ENCODE data around the gene PROX1. TPM values are rescaled to one million over a fixed set of nuclear protein-coding genes. Genes with fewer than 3 reads are reported as not detected.

PROX1 gene, protein sequence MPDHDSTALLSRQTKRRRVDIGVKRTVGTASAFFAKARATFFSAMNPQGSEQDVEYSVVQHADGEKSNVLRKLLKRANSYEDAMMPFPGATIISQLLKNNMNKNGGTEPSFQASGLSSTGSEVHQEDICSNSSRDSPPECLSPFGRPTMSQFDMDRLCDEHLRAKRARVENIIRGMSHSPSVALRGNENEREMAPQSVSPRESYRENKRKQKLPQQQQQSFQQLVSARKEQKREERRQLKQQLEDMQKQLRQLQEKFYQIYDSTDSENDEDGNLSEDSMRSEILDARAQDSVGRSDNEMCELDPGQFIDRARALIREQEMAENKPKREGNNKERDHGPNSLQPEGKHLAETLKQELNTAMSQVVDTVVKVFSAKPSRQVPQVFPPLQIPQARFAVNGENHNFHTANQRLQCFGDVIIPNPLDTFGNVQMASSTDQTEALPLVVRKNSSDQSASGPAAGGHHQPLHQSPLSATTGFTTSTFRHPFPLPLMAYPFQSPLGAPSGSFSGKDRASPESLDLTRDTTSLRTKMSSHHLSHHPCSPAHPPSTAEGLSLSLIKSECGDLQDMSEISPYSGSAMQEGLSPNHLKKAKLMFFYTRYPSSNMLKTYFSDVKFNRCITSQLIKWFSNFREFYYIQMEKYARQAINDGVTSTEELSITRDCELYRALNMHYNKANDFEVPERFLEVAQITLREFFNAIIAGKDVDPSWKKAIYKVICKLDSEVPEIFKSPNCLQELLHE
- 63.2 and 73.9 TPM in 2 replicates for total RNA-seq
- long read RNA-seq, full-length matches to known transcripts = 5 of 32 reads
- long read RNA-seq, partial matches to known transcripts = 4 of 32 reads
- long read RNA-seq, other reads (novel, unspliced or antisense) = 23 of 32 reads

DNA sequence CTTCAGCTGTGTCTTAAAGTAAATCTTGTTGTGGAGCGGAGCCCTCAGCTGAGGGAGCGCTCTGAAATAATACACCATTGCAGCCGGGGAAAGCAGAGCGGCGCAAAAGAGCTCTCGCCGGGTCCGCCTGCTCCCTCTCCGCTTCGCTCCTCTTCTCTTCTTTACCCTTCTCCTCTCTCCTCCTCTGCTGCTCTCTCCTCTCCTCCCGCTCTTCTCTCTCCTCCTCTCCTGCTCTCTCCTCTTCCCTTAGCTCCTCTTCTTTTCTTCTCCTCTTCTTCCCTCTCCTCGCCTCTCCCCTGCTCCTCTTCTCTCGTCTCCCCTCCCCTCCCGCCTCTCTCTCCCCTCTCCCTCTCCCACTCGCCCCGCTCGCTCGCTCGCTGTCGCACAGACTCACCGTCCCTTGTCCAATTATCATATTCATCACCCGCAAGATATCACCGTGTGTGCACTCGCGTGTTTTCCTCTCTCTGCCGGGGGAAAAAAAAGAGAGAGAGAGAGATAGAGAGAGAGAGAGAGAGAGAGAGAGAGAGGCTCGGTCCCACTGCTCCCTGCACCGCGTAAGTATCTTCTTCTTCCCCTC lies at the start of gene PROX1:
Gene PROX1 (plus strand): TSS at position 47 of the 580 bp plus-strand sequence. CDS start 8,563 bp downstream, outside the sequence.
- H3K27ac Mint-ChIP-seq = peak within 1 kb of the TSS; percentile 97
- H3K36me3 Mint-ChIP-seq (ENCODE audit: insufficient read depth) = no peaks in the 10 kb centered on the region
- DNase-seq (ENCODE audit: low spot score, unreplicated experiment) = no peak
- H3K4me3 Mint-ChIP-seq (ENCODE audit: low read depth) = peak within 1 kb of the TSS; percentile 98
- TF ChIP-seq, protein P1, sequence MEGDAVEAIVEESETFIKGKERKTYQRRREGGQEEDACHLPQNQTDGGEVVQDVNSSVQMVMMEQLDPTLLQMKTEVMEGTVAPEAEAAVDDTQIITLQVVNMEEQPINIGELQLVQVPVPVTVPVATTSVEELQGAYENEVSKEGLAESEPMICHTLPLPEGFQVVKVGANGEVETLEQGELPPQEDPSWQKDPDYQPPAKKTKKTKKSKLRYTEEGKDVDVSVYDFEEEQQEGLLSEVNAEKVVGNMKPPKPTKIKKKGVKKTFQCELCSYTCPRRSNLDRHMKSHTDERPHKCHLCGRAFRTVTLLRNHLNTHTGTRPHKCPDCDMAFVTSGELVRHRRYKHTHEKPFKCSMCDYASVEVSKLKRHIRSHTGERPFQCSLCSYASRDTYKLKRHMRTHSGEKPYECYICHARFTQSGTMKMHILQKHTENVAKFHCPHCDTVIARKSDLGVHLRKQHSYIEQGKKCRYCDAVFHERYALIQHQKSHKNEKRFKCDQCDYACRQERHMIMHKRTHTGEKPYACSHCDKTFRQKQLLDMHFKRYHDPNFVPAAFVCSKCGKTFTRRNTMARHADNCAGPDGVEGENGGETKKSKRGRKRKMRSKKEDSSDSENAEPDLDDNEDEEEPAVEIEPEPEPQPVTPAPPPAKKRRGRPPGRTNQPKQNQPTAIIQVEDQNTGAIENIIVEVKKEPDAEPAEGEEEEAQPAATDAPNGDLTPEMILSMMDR (IDR thresholded peaks at IDR 0.05; ENCODE audit: unreplicated experiment) = peak; percentile 14
- peaks cover 62% of the 10 kb centered on the region for H3K4me1 Mint-ChIP-seq (ENCODE audit: low read depth)
- H3K9me3 Mint-ChIP-seq (ENCODE audit: low read depth) = no peaks in the 10 kb centered on the region
- H3K27me3 Mint-ChIP-seq = peaks cover 26% of the 10 kb centered on the region

DNA sequence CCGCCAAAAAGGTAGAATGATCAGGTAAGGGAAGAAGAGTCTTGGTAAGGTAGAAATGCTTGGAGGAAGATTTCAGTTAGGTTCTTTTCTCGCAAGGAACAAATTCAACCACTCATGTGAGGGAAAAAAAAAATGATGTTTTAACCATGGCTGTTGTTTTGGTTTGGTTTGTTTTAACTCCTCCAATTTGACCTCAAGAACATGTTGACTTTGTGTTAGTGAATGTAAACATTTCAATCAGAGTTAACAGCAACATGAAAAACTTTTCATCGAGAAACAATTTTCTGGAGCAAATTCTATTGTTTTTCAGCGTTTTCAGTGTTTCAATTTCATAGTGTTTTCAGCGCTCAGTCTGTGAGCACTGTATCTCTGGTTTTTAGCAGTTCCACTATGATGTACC lies 49.0 kb upstream of the PROX1 start:
- no peaks in the 10 kb centered on the region for H3K27me3 Mint-ChIP-seq
- no peak overlapping the region for H3K27ac Mint-ChIP-seq
- no peak for DNase-seq (ENCODE audit: low spot score, unreplicated experiment)
- H3K36me3 Mint-ChIP-seq (ENCODE audit: insufficient read depth) = no peaks in the 10 kb centered on the region
- H3K4me3 Mint-ChIP-seq (ENCODE audit: low read depth) = no peak overlapping the region
- peaks cover 6% of the 10 kb centered on the region for H3K4me1 Mint-ChIP-seq (ENCODE audit: low read depth)
- TF ChIP-seq, protein P1 (IDR thresholded peaks at IDR 0.05; ENCODE audit: unreplicated experiment) = no peak
- H3K9me3 Mint-ChIP-seq (ENCODE audit: low read depth) = peaks cover 3% of the 10 kb centered on the region

DNA sequence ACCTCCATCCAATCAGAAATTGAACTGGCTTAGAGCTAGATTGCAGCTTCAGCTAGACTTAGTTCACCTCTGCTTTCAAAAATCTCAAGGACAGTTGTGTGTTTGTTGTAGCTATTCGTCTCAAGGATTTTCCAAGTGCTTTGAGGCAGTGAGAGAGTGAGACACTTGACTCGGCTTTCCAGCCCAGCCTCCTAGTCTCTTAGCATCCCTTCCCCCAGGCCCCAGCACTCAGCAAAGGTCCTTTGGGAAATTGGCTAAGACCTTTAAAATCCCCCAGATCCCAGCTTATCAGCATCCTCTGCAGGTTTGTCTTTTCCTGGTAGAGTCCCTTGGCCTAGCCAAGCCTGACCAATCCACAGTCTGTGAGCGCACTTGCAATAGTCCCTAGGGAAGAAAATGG lies 47.9 kb upstream of the PROX1 start:
- no peak for DNase-seq (ENCODE audit: low spot score, unreplicated experiment)
- TF ChIP-seq, protein P1 (IDR thresholded peaks at IDR 0.05; ENCODE audit: unreplicated experiment) = no peak
- Mint-ChIP-seq H3K36me3 (ENCODE audit: insufficient read depth) (no peaks in the 10 kb centered on the region), H3K27ac (no peak overlapping the region), H3K4me1 (ENCODE audit: low read depth) (peaks cover 6% of the 10 kb centered on the region), H3K4me3 (ENCODE audit: low read depth) (no peak overlapping the region), H3K27me3 (no peaks in the 10 kb centered on the region), H3K9me3 (ENCODE audit: low read depth) (peaks cover 3% of the 10 kb centered on the region)

DNA sequence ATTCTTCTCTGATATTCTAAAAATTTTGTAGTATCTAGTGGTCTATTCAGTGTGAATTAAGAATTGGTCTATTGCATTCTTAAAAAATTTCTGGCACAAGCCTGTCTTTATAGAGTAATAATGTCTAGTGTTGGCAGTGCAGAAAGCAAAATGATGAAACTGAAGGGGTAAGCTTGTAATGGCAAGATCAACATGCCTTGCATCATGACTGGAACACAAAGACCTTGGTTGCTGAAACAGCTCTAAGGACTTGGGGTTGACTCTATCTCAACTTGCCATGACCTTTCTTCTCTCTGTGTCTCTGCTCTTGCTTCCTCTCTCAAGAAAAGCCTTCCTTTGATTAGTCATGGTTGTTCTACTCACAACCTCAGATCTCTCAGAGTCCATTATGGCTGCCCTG lies 46.8 kb upstream of the PROX1 start:
- Mint-ChIP-seq H3K27ac (no peak overlapping the region), H3K4me1 (ENCODE audit: low read depth) (peaks cover 6% of the 10 kb centered on the region), H3K36me3 (ENCODE audit: insufficient read depth) (no peaks in the 10 kb centered on the region), H3K9me3 (ENCODE audit: low read depth) (peaks cover 6% of the 10 kb centered on the region), H3K4me3 (ENCODE audit: low read depth) (no peak overlapping the region), H3K27me3 (peaks cover 2% of the 10 kb centered on the region)
- DNase-seq (ENCODE audit: low spot score, unreplicated experiment) = no peak
- TF ChIP-seq, protein P1 (IDR thresholded peaks at IDR 0.05; ENCODE audit: unreplicated experiment) = no peak

GRCh38 chr1:213942061-213942460 lies 45.7 kb upstream of the PROX1 start:
- H3K4me1 Mint-ChIP-seq (ENCODE audit: low read depth) = peaks cover 4% of the 10 kb centered on the region
- no peak overlapping the region for H3K4me3 Mint-ChIP-seq (ENCODE audit: low read depth)
- peaks cover 8% of the 10 kb centered on the region for H3K9me3 Mint-ChIP-seq (ENCODE audit: low read depth)

More at GRCh38 chr1:213942061-213942460, 45.7 kb upstream of the PROX1 start:
- H3K27ac Mint-ChIP-seq = no peak overlapping the region
- H3K36me3 Mint-ChIP-seq (ENCODE audit: insufficient read depth) = no peaks in the 10 kb centered on the region
- TF ChIP-seq, protein P1 (IDR thresholded peaks at IDR 0.05; ENCODE audit: unreplicated experiment) = no peak
- peaks cover 3% of the 10 kb centered on the region for H3K27me3 Mint-ChIP-seq
- no peak for DNase-seq (ENCODE audit: low spot score, unreplicated experiment)

All from progenitor cell of endocrine pancreas (in vitro differentiated cells).